Kidney (tissue), 14 donors: ENCODE data around the gene FRMD6. TPM values are rescaled to one million over a fixed set of nuclear protein-coding genes. Genes with fewer than 3 reads are reported as not detected.

Experiments
- DNase-seq, 5 donors: peaks; one replicate each; pipeline ENCODE4 v3.0.0-alpha.2; 2013 to 2020
- FAIRE-seq: peaks from 2 replicates; lab custom pipeline; 2012; peaks lifted over from hg19 to GRCh38; lab: Jason Lieb, UNC
- H3K27ac ChIP-seq, 2 donors: one replicate each; pipeline ENCODE4 v1.7.0; 2013; ENCODE audit warnings: low read depth in 2 of 2, low read length in 2 of 2, inconsistent platforms in 1 of 2
- H3K27me3 ChIP-seq: one replicate; pipeline ENCODE4 v1.7.1; 2013; ENCODE audit warnings: low read length, inconsistent platforms; ENCODE audit not compliant: control insufficient read depth, insufficient read depth
- H3K36me3 ChIP-seq, 3 donors: one replicate each; pipeline versions ENCODE4 v1.7.0 to v1.7.1; 2013; ENCODE audit warnings: low read length in 3 of 3, control low read depth in 1 of 3, inconsistent platforms in 1 of 3; ENCODE audit not compliant: insufficient read depth in 3 of 3, control insufficient read depth in 2 of 3
- H3K4me1 ChIP-seq, 3 donors: one replicate each; pipeline versions ENCODE4 v1.7.0 to v1.7.1; 2013; ENCODE audit warnings: low read length in 3 of 3, inconsistent platforms in 1 of 3, low read depth in 1 of 3; ENCODE audit not compliant: control insufficient read depth in 2 of 3, insufficient read depth in 2 of 3
- H3K4me3 ChIP-seq, 3 donors: one replicate each; pipeline versions ENCODE4 v1.7.0 to v1.8.1; 2013; ENCODE audit warnings: low read length in 3 of 3, control low read depth in 1 of 3, inconsistent platforms in 1 of 3
- H3K9ac ChIP-seq, 3 donors: one replicate each; pipeline versions ENCODE4 v1.7.0 to v1.7.1; 2013; ENCODE audit warnings: low read length in 3 of 3, control low read depth in 1 of 3, inconsistent platforms in 1 of 3
- H3K9me3 ChIP-seq, 3 donors: one replicate each; pipeline versions ENCODE4 v1.7.0 to v1.7.1; 2013; ENCODE audit warnings: low read length in 3 of 3, control low read depth in 1 of 3, inconsistent platforms in 1 of 3; ENCODE audit not compliant: control insufficient read depth in 2 of 3, insufficient read depth in 1 of 3
- intact Hi-C: fragments of 100-400 bp; cut with DNase I; formaldehyde crosslinking; loops from one replicate; pipeline ENCODE4 v1.11.1; 2022
- polyA plus RNA-seq: library from polyadenylated mRNA; stranded (reverse); fragments of 350-450 nt; fragmentation: Illumina TruSeq; extraction: RNeasy Lipid Tissue Mini Kit (QIAGEN cat#74804); gene quantifications from one replicate; pipeline ENCODE4 v1.2.3, GENCODE V29; 2014; ENCODE audit warnings: low read depth, low replicate concordance; ENCODE audit not compliant: insufficient read depth
- total RNA-seq: library from RNA; stranded (reverse); fragmentation: NEBNext Ultra II Directional; extraction: Animal tissue kit (Norgen Biotek cat#: 25700); gene quantifications from one replicate; pipeline ENCODE4 v1.2.1, GENCODE V29; 2021
- TF ChIP-seq, protein P1 (sequence below): IDR thresholded peaks from 3 replicates; pipeline ENCODE4 v1.5.1; 2012; ENCODE audit warnings: mild to moderate bottlenecking, moderate library complexity, borderline replicate concordance; ENCODE audit not compliant: insufficient read depth; ENCODE audit errors: extremely low read depth
- donor health status: control.
- donor health status: control.
- donor health status: control.
- donor health status: control.
- donor health status: control.
- donor health status: DM: yes; HTN: yes; CAD: no.
- donor health status: Normal renal cell carcinoma (clear cell type).

FRMD6 gene
- total and polyA plus RNA-seq, 2 donors from 2014 or later, result 2.4 to 16.5 TPM

DNA sequence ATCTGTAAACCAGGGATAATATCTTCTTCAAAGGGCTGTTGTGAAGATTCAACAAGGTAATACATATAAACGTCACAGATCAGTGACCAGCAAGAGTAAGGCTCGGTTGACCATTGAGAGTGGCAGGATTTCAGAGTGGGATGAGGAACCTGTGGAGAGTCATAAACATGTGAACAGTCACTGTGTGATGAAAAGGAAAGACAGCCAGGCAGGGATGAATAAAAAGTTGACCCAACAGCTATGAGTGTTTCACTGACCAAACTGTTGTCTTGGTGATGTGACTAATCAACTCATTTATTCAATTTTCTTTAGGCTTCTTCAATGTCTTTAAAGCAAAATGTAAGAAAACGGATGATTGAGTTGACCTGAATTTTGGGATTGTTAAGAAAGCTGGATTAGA, 8.6 kb upstream of the FRMD6 start:
- TF ChIP-seq, protein P1, sequence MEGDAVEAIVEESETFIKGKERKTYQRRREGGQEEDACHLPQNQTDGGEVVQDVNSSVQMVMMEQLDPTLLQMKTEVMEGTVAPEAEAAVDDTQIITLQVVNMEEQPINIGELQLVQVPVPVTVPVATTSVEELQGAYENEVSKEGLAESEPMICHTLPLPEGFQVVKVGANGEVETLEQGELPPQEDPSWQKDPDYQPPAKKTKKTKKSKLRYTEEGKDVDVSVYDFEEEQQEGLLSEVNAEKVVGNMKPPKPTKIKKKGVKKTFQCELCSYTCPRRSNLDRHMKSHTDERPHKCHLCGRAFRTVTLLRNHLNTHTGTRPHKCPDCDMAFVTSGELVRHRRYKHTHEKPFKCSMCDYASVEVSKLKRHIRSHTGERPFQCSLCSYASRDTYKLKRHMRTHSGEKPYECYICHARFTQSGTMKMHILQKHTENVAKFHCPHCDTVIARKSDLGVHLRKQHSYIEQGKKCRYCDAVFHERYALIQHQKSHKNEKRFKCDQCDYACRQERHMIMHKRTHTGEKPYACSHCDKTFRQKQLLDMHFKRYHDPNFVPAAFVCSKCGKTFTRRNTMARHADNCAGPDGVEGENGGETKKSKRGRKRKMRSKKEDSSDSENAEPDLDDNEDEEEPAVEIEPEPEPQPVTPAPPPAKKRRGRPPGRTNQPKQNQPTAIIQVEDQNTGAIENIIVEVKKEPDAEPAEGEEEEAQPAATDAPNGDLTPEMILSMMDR, result no peak
- no peaks in the 10 kb centered on the region for H3K36me3 ChIP-seq
- FAIRE-seq (no peak), DNase-seq (no peak)
- no peaks in the 10 kb centered on the region for H3K27me3 ChIP-seq
- H3K9me3 ChIP-seq, result no peaks in the 10 kb centered on the region
- no peak overlapping the region for H3K27ac ChIP-seq
- intact Hi-C loops, result no loop called here
- no peak overlapping the region for H3K9ac ChIP-seq
- no peak overlapping the region for H3K4me3 ChIP-seq
- no peaks in the 10 kb centered on the region for H3K4me1 ChIP-seq

DNA sequence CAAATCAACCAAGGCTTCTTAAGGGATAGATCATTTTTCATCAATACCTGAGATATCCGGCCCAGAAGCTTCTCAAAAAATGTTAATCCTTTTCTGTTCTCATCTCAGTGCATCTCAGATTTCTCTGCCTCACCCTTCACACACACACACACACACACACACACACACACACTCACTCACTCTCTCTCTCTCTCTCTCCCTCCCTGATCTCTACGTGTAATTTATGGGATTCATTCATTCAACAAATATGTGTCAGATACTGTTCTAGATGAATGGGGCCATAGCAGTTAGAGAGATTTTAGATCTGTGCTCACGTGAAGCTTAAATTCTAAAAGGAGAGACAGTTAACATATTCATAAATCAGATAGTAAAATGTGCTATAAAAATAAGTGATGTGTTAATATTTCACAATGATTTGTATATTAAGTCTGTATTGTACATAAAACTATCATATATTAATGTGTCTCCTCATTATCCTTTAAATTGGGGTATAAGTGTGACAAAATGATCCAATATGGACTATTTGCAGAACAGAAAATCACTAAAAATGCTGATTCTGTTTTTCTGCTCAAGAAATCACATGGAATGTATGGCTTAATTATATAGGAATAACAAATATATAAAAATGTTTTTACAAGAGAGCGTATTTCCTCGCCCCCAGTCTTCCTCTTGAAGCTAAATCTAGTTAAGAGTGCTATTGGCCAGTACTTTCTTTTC, 7.3 kb upstream of the FRMD6 start:
- TF ChIP-seq, protein P1, result no peak
- Histone ChIP-seq H3K27me3 (no peaks in the 10 kb centered on the region), H3K9me3 (no peaks in the 10 kb centered on the region), H3K4me3 (no peak overlapping the region), H3K27ac (no peak overlapping the region), H3K4me1 (no peaks in the 10 kb centered on the region), H3K9ac (no peak overlapping the region), H3K36me3 (no peaks in the 10 kb centered on the region)
- FAIRE-seq (no peak), DNase-seq (no peak)
- intact Hi-C loops, result no loop called here

GRCh38 chr14:51648296-51648695, 3.4 kb upstream of the FRMD6 start:
- no peak overlapping the region for H3K4me3 ChIP-seq
- DNase-seq (no peak), FAIRE-seq (no peak)
- TF ChIP-seq, protein P1, result no peak
- H3K9ac ChIP-seq, result no peak overlapping the region
- H3K36me3 ChIP-seq, result no peaks in the 10 kb centered on the region
- no peaks in the 10 kb centered on the region for H3K9me3 ChIP-seq
- intact Hi-C loops, result no loop called here
- H3K27ac ChIP-seq, result no peak overlapping the region
- H3K27me3 ChIP-seq, result no peaks in the 10 kb centered on the region
- H3K4me1 ChIP-seq, result no peaks in the 10 kb centered on the region
